GM23338 (cell line): ENCODE data around the gene ZFY. TPM values are rescaled to one million over a fixed set of nuclear protein-coding genes. Genes with fewer than 3 reads are reported as not detected.

ENCODE experiments used
- ATAC-seq: fragments of 200-7000 bp; cut with Tn5 transposase; 3 replicates; pipeline ENCODE4 v1.9.1; 2020
- DNase-seq: peaks from one replicate; pipeline ENCODE4 v3.0.0-alpha.2; 2015; ENCODE audit warnings: low spot score
- H2AFZ ChIP-seq: fragments of 200-600 bp; sonication (generic); 2 replicates; pipeline ENCODE4 v1.8.0; 2016; ENCODE audit warnings: antibody characterized with exemption, mild to moderate bottlenecking, moderate library complexity
- H3F3A ChIP-seq: fragments of 200-600 bp; sonication (generic); replicated peaks from 2 replicates; pipeline ENCODE4 v1.8.0; 2017; ENCODE audit warnings: antibody characterized with exemption, mixed run types, low read depth
- H3K27ac ChIP-seq: fragments of 200-600 bp; sonication (generic); 2 replicates; pipeline ENCODE4 v1.6.1; 2016; ENCODE audit warnings: low read depth
- H3K27me3 ChIP-seq: fragments of 200-600 bp; sonication (generic); 2 replicates; pipeline ENCODE4 v1.8.0; 2016; ENCODE audit warnings: mild to moderate bottlenecking, mixed run types, moderate library complexity; ENCODE audit not compliant: insufficient read depth
- H3K36me3 ChIP-seq: fragments of 200-600 bp; sonication (generic); 2 replicates; pipeline ENCODE4 v1.8.0; 2016; ENCODE audit warnings: mild to moderate bottlenecking; ENCODE audit not compliant: insufficient read depth
- H3K4me1 ChIP-seq: fragments of 200-600 bp; sonication (generic); 2 replicates; pipeline ENCODE4 v1.8.0; 2016; ENCODE audit warnings: mild to moderate bottlenecking, moderate library complexity; ENCODE audit not compliant: insufficient read depth
- H3K4me2 ChIP-seq: fragments of 200-600 bp; sonication (generic); 2 replicates; pipeline ENCODE4 v1.7.1; 2017; ENCODE audit warnings: mixed run types
- H3K4me3 ChIP-seq: fragments of 200-600 bp; sonication (generic); 2 replicates; pipeline ENCODE4 v1.6.1; 2016; ENCODE audit warnings: mixed run types
- H3K79me2 ChIP-seq: fragments of 200-600 bp; sonication (generic); replicated peaks from 2 replicates; pipeline ENCODE4 v1.8.0; 2017; ENCODE audit warnings: mild to moderate bottlenecking; ENCODE audit not compliant: insufficient read depth
- H3K9me2 ChIP-seq: fragments of 200-600 bp; sonication (generic); 2 replicates; pipeline ENCODE4 v1.8.0; 2017; ENCODE audit not compliant: insufficient read depth
- H4K20me1 ChIP-seq: fragments of 200-600 bp; sonication (generic); replicated peaks from 2 replicates; pipeline ENCODE4 v1.8.0; 2017; ENCODE audit warnings: mild to moderate bottlenecking; ENCODE audit not compliant: insufficient read depth
- H3K27ac Mint-ChIP-seq: 2 replicates; pipeline ENCODE4 v1.8.0; 2020; ENCODE audit warnings: inconsistent platforms, mild to moderate bottlenecking, moderate library complexity, mixed read lengths
- H3K27me3 Mint-ChIP-seq: 3 replicates; pipeline ENCODE4 v1.8.0; 2022; ENCODE audit warnings: low read depth, mild to moderate bottlenecking, moderate library complexity, mixed read lengths, inconsistent platforms; ENCODE audit not compliant: insufficient read depth, poor library complexity
- H3K36me3 Mint-ChIP-seq: 3 replicates; pipeline ENCODE4 v1.8.0; 2021; ENCODE audit warnings: low read depth, mild to moderate bottlenecking, inconsistent platforms, moderate library complexity, mixed read lengths
- H3K4me1 Mint-ChIP-seq: 3 replicates; pipeline ENCODE4 v1.8.0; 2020; ENCODE audit warnings: mild to moderate bottlenecking, inconsistent platforms, mixed read lengths
- H3K4me3 Mint-ChIP-seq: 3 replicates; pipeline ENCODE4 v1.8.0; 2021; ENCODE audit warnings: moderate library complexity, mild to moderate bottlenecking, inconsistent platforms, mixed read lengths
- H3K9me3 Mint-ChIP-seq: 3 replicates; pipeline ENCODE4 v1.8.0; 2020; ENCODE audit warnings: moderate library complexity, mild to moderate bottlenecking, inconsistent platforms, mixed read lengths
- EZH2phosphoT487 ChIP-seq: fragments of 200-600 bp; sonication (generic); IDR thresholded peaks from one replicate; pipeline ENCODE4 v1.8.1; 2018; ENCODE audit warnings: antibody characterized with exemption; ENCODE audit not compliant: unreplicated experiment
- NANOG ChIP-seq: IDR thresholded peaks from 2 replicates; pipeline ENCODE4 v1.6.1; 2016; ENCODE audit warnings: antibody characterized with exemption, borderline replicate concordance
- POLR2AphosphoS5 ChIP-seq: IDR thresholded peaks from 2 replicates; pipeline ENCODE4 v1.6.1; 2016; ENCODE audit warnings: antibody characterized with exemption, low read depth
- polyA plus RNA-seq: library from polyadenylated mRNA; unstranded; fragments of >200 nt; fragmentation: Nextera tagmentation; extraction: Ambion mirVana; gene quantifications from 2 replicates; pipeline ENCODE4 v1.2.1, GENCODE V29; 2016
- total RNA-seq: library from RNA; depleted of rRNA; stranded (reverse); fragments of >200 nt; shearing (Covaris generic); gene quantifications from 2 replicates; pipeline ENCODE4 v1.2.3, GENCODE V29; 2014
- TF ChIP-seq, protein P1 (sequence below): fragments of 250-450 bp; sonication (Bioruptor Pico); IDR thresholded peaks from 2 replicates; pipeline ENCODE4 v1.5.0; 2020; ENCODE audit warnings: mild to moderate bottlenecking, moderate library complexity
- TF ChIP-seq, protein P2 (sequence below), 2 experiments: fragments of 200-600 bp in 1 of 2; sonication (generic) in 1 of 2; conservative IDR thresholded peaks; 2 replicates each; pipeline versions ENCODE4 v1.5.1 to v1.6.1; 2016 to 2017; ENCODE audit warnings: antibody characterized with exemption in 2 of 2, low read depth in 2 of 2, mild to moderate bottlenecking in 2 of 2, moderate library complexity in 1 of 2

Gene ZFY
- total and polyA plus RNA-seq, 2 experiments from 2014 or later, result 4.5 to 9.4 TPM

DNA sequence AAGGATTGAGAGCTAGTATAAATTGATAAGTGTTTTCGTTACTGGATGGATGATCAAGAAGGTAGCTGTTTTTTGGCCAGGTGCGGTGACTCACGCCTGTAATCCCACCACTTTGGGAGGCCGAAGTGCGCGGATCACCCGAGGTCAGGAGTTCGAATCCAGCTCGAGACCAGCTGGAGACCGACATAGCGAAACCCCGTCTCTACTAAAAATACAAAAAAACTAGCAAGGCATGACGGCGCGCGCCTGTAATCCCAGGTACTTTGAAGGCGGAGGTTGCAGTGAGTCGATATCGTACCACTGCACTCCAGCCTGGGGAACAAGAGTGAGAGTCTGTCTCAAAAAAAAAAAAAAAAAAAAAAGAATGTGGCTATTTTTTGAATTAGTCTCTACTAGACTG, 2.0 kb downstream of the ZFY start:
- no peaks in the 10 kb centered on the region for H3K9me2 ChIP-seq
- H3K79me2 ChIP-seq, result peaks cover 65% of the 10 kb centered on the region
- no peaks in the 10 kb centered on the region for H3K9me3 Mint-ChIP-seq
- no peak overlapping the region for H2AFZ ChIP-seq
- ATAC-seq, result no peak
- H4K20me1 ChIP-seq, result no peaks in the 10 kb centered on the region
- no peak overlapping the region for H3K27ac Mint-ChIP-seq
- H3K4me3 ChIP-seq, result 0 out of 2 replicates have a peak overlapping the region, but pooled peaks have one; percentile 75
- no peak overlapping the region for H3K27ac ChIP-seq
- no peak for DNase-seq
- no peaks in the 10 kb centered on the region for H3F3A ChIP-seq
- H3K4me1 ChIP-seq, result peaks cover 9% of the 10 kb centered on the region; the same call in 1 of the 2 replicates
- H3K4me2 ChIP-seq, result peak overlapping the region; percentile 85
- H3K4me1 Mint-ChIP-seq, result peaks cover 14% of the 10 kb centered on the region
- peak overlapping the region; percentile 84; the same call in 2 of the 3 replicates for H3K4me3 Mint-ChIP-seq
- TF ChIP-seq EZH2phosphoT487 (no peak), NANOG (no peak), POLR2AphosphoS5 (no peak)
- TF ChIP-seq, protein P1, sequence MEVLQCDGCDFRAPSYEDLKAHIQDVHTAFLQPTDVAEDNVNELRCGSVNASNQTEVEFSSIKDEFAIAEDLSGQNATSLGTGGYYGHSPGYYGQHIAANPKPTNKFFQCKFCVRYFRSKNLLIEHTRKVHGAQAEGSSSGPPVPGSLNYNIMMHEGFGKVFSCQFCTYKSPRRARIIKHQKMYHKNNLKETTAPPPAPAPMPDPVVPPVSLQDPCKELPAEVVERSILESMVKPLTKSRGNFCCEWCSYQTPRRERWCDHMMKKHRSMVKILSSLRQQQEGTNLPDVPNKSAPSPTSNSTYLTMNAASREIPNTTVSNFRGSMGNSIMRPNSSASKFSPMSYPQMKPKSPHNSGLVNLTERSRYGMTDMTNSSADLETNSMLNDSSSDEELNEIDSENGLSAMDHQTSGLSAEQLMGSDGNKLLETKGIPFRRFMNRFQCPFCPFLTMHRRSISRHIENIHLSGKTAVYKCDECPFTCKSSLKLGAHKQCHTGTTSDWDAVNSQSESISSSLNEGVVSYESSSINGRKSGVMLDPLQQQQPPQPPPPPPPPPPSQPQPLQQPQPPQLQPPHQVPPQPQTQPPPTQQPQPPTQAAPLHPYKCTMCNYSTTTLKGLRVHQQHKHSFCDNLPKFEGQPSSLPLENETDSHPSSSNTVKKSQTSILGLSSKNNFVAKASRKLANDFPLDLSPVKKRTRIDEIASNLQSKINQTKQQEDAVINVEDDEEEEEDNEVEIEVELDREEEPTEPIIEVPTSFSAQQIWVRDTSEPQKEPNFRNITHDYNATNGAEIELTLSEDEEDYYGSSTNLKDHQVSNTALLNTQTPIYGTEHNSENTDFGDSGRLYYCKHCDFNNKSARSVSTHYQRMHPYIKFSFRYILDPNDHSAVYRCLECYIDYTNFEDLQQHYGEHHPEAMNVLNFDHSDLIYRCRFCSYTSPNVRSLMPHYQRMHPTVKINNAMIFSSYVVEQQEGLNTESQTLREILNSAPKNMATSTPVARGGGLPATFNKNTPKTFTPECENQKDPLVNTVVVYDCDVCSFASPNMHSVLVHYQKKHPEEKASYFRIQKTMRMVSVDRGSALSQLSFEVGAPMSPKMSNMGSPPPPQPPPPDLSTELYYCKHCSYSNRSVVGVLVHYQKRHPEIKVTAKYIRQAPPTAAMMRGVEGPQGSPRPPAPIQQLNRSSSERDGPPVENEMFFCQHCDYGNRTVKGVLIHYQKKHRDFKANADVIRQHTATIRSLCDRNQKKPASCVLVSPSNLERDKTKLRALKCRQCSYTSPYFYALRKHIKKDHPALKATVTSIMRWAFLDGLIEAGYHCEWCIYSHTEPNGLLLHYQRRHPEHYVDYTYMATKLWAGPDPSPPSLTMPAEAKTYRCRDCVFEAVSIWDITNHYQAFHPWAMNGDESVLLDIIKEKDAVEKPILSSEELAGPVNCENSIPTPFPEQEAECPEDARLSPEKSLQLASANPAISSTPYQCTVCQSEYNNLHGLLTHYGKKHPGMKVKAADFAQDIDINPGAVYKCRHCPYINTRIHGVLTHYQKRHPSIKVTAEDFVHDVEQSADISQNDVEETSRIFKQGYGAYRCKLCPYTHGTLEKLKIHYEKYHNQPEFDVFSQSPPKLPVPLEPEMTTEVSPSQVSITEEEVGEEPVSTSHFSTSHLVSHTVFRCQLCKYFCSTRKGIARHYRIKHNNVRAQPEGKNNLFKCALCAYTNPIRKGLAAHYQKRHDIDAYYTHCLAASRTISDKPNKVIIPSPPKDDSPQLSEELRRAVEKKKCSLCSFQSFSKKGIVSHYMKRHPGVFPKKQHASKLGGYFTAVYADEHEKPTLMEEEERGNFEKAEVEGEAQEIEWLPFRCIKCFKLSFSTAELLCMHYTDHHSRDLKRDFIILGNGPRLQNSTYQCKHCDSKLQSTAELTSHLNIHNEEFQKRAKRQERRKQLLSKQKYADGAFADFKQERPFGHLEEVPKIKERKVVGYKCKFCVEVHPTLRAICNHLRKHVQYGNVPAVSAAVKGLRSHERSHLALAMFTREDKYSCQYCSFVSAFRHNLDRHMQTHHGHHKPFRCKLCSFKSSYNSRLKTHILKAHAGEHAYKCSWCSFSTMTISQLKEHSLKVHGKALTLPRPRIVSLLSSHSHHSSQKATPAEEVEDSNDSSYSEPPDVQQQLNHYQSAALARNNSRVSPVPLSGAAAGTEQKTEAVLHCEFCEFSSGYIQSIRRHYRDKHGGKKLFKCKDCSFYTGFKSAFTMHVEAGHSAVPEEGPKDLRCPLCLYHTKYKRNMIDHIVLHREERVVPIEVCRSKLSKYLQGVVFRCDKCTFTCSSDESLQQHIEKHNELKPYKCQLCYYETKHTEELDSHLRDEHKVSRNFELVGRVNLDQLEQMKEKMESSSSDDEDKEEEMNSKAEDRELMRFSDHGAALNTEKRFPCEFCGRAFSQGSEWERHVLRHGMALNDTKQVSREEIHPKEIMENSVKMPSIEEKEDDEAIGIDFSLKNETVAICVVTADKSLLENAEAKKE (CRISPR knock-in tag), result no peak
- TF ChIP-seq, protein P2, sequence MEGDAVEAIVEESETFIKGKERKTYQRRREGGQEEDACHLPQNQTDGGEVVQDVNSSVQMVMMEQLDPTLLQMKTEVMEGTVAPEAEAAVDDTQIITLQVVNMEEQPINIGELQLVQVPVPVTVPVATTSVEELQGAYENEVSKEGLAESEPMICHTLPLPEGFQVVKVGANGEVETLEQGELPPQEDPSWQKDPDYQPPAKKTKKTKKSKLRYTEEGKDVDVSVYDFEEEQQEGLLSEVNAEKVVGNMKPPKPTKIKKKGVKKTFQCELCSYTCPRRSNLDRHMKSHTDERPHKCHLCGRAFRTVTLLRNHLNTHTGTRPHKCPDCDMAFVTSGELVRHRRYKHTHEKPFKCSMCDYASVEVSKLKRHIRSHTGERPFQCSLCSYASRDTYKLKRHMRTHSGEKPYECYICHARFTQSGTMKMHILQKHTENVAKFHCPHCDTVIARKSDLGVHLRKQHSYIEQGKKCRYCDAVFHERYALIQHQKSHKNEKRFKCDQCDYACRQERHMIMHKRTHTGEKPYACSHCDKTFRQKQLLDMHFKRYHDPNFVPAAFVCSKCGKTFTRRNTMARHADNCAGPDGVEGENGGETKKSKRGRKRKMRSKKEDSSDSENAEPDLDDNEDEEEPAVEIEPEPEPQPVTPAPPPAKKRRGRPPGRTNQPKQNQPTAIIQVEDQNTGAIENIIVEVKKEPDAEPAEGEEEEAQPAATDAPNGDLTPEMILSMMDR (conservative IDR thresholded peaks at IDR 0.05; ENCODE audit: low read depth in 2 of 2), result no peak
- H3K36me3 Mint-ChIP-seq, result peaks cover 8% of the 10 kb centered on the region; the same call in 2 of the 3 replicates
- no peaks in the 10 kb centered on the region for H3K27me3 ChIP-seq
- peaks cover 3% of the 10 kb centered on the region for H3K27me3 Mint-ChIP-seq
- H3K36me3 ChIP-seq, result no peaks in the 10 kb centered on the region
